GM23338 (cell line): ENCODE data around the gene RAMP3. TPM values are rescaled to one million over a fixed set of nuclear protein-coding genes. Genes with fewer than 3 reads are reported as not detected.

Experiments used
- ATAC-seq: fragments of 200-7000 bp; cut with Tn5 transposase; 3 replicates; pipeline ENCODE4 v1.9.1; 2020
- DNase-seq: peaks from one replicate; pipeline ENCODE4 v3.0.0-alpha.2; 2015; ENCODE audit warnings: low spot score
- H2AFZ ChIP-seq: fragments of 200-600 bp; sonication (generic); 2 replicates; pipeline ENCODE4 v1.8.0; 2016; ENCODE audit warnings: antibody characterized with exemption, mild to moderate bottlenecking, moderate library complexity
- H3F3A ChIP-seq: fragments of 200-600 bp; sonication (generic); replicated peaks from 2 replicates; pipeline ENCODE4 v1.8.0; 2017; ENCODE audit warnings: antibody characterized with exemption, mixed run types, low read depth
- H3K27ac ChIP-seq: fragments of 200-600 bp; sonication (generic); 2 replicates; pipeline ENCODE4 v1.6.1; 2016; ENCODE audit warnings: low read depth
- H3K27me3 ChIP-seq: fragments of 200-600 bp; sonication (generic); 2 replicates; pipeline ENCODE4 v1.8.0; 2016; ENCODE audit warnings: mild to moderate bottlenecking, mixed run types, moderate library complexity; ENCODE audit not compliant: insufficient read depth
- H3K36me3 ChIP-seq: fragments of 200-600 bp; sonication (generic); 2 replicates; pipeline ENCODE4 v1.8.0; 2016; ENCODE audit warnings: mild to moderate bottlenecking; ENCODE audit not compliant: insufficient read depth
- H3K4me1 ChIP-seq: fragments of 200-600 bp; sonication (generic); 2 replicates; pipeline ENCODE4 v1.8.0; 2016; ENCODE audit warnings: mild to moderate bottlenecking, moderate library complexity; ENCODE audit not compliant: insufficient read depth
- H3K4me2 ChIP-seq: fragments of 200-600 bp; sonication (generic); 2 replicates; pipeline ENCODE4 v1.7.1; 2017; ENCODE audit warnings: mixed run types
- H3K4me3 ChIP-seq: fragments of 200-600 bp; sonication (generic); 2 replicates; pipeline ENCODE4 v1.6.1; 2016; ENCODE audit warnings: mixed run types
- H3K79me2 ChIP-seq: fragments of 200-600 bp; sonication (generic); replicated peaks from 2 replicates; pipeline ENCODE4 v1.8.0; 2017; ENCODE audit warnings: mild to moderate bottlenecking; ENCODE audit not compliant: insufficient read depth
- H3K9me2 ChIP-seq: fragments of 200-600 bp; sonication (generic); 2 replicates; pipeline ENCODE4 v1.8.0; 2017; ENCODE audit not compliant: insufficient read depth
- H4K20me1 ChIP-seq: fragments of 200-600 bp; sonication (generic); replicated peaks from 2 replicates; pipeline ENCODE4 v1.8.0; 2017; ENCODE audit warnings: mild to moderate bottlenecking; ENCODE audit not compliant: insufficient read depth
- H3K27ac Mint-ChIP-seq: 2 replicates; pipeline ENCODE4 v1.8.0; 2020; ENCODE audit warnings: inconsistent platforms, mild to moderate bottlenecking, moderate library complexity, mixed read lengths
- H3K27me3 Mint-ChIP-seq: 3 replicates; pipeline ENCODE4 v1.8.0; 2022; ENCODE audit warnings: low read depth, mild to moderate bottlenecking, moderate library complexity, mixed read lengths, inconsistent platforms; ENCODE audit not compliant: insufficient read depth, poor library complexity
- H3K36me3 Mint-ChIP-seq: 3 replicates; pipeline ENCODE4 v1.8.0; 2021; ENCODE audit warnings: low read depth, mild to moderate bottlenecking, inconsistent platforms, moderate library complexity, mixed read lengths
- H3K4me1 Mint-ChIP-seq: 3 replicates; pipeline ENCODE4 v1.8.0; 2020; ENCODE audit warnings: mild to moderate bottlenecking, inconsistent platforms, mixed read lengths
- H3K4me3 Mint-ChIP-seq: 3 replicates; pipeline ENCODE4 v1.8.0; 2021; ENCODE audit warnings: moderate library complexity, mild to moderate bottlenecking, inconsistent platforms, mixed read lengths
- H3K9me3 Mint-ChIP-seq: 3 replicates; pipeline ENCODE4 v1.8.0; 2020; ENCODE audit warnings: moderate library complexity, mild to moderate bottlenecking, inconsistent platforms, mixed read lengths
- CREB1 ChIP-seq: fragments of 250-450 bp; sonication (Bioruptor Pico); IDR thresholded peaks from 2 replicates; pipeline ENCODE4 v1.5.0; 2020; ENCODE audit warnings: low read depth, mild to moderate bottlenecking, moderate library complexity
- CTCF ChIP-seq, 2 experiments: fragments of 200-600 bp in 1 of 2; sonication (generic) in 1 of 2; conservative IDR thresholded peaks; 2 replicates each; pipeline versions ENCODE4 v1.5.1 to v1.6.1; 2016 to 2017; ENCODE audit warnings: antibody characterized with exemption in 2 of 2, low read depth in 2 of 2, mild to moderate bottlenecking in 2 of 2, moderate library complexity in 1 of 2
- EZH2 ChIP-seq: fragments of 200-600 bp; sonication (generic); IDR thresholded peaks from one replicate; pipeline ENCODE4 v1.8.0; 2017; ENCODE audit warnings: antibody characterized with exemption, mild to moderate bottlenecking, low read depth; ENCODE audit not compliant: unreplicated experiment
- EZH2phosphoT487 ChIP-seq: fragments of 200-600 bp; sonication (generic); IDR thresholded peaks from one replicate; pipeline ENCODE4 v1.8.1; 2018; ENCODE audit warnings: antibody characterized with exemption; ENCODE audit not compliant: unreplicated experiment
- JUNB ChIP-seq: IDR thresholded peaks from one replicate; pipeline ENCODE4 v1.6.1; 2016; ENCODE audit warnings: antibody characterized with exemption; ENCODE audit not compliant: unreplicated experiment
- NANOG ChIP-seq: IDR thresholded peaks from 2 replicates; pipeline ENCODE4 v1.6.1; 2016; ENCODE audit warnings: antibody characterized with exemption, borderline replicate concordance
- POLR2AphosphoS5 ChIP-seq: IDR thresholded peaks from 2 replicates; pipeline ENCODE4 v1.6.1; 2016; ENCODE audit warnings: antibody characterized with exemption, low read depth
- REST ChIP-seq: IDR thresholded peaks from one replicate; pipeline ENCODE4 v1.6.1; 2018; ENCODE audit warnings: antibody characterized with exemption; ENCODE audit not compliant: unreplicated experiment
- STAT1 ChIP-seq: IDR thresholded peaks from one replicate; pipeline ENCODE4 v1.6.1; 2016; ENCODE audit warnings: antibody characterized with exemption; ENCODE audit not compliant: unreplicated experiment
- ZNF114 ChIP-seq: fragments of 250-450 bp; sonication (Bioruptor Pico); IDR thresholded peaks from 2 replicates; pipeline ENCODE4 v1.5.0; 2020; ENCODE audit warnings: mild to moderate bottlenecking, moderate library complexity
- ZNF331 ChIP-seq: fragments of 250-450 bp; sonication (Bioruptor Pico); IDR thresholded peaks from 2 replicates; pipeline ENCODE4 v1.5.0; 2020; ENCODE audit warnings: low read depth, mild to moderate bottlenecking, moderate library complexity
- polyA plus RNA-seq: library from polyadenylated mRNA; unstranded; fragments of >200 nt; fragmentation: Nextera tagmentation; extraction: Ambion mirVana; gene quantifications from 2 replicates; pipeline ENCODE4 v1.2.1, GENCODE V29; 2016
- total RNA-seq: library from RNA; depleted of rRNA; stranded (reverse); fragments of >200 nt; shearing (Covaris generic); gene quantifications from 2 replicates; pipeline ENCODE4 v1.2.3, GENCODE V29; 2014
- TF ChIP-seq, protein P1 (sequence below): IDR thresholded peaks from 2 replicates; pipeline ENCODE4 v1.6.1; 2016; ENCODE audit warnings: antibody characterized with exemption
- TF ChIP-seq, protein P2 (sequence below): fragments of 250-450 bp; sonication (Bioruptor Pico); IDR thresholded peaks from 2 replicates; pipeline ENCODE4 v1.5.0; 2020; ENCODE audit warnings: mild to moderate bottlenecking, moderate library complexity

The RAMP3 gene
- total and polyA plus RNA-seq, 2 experiments from 2014 or later: 1.1 to 4.6 TPM

DNA sequence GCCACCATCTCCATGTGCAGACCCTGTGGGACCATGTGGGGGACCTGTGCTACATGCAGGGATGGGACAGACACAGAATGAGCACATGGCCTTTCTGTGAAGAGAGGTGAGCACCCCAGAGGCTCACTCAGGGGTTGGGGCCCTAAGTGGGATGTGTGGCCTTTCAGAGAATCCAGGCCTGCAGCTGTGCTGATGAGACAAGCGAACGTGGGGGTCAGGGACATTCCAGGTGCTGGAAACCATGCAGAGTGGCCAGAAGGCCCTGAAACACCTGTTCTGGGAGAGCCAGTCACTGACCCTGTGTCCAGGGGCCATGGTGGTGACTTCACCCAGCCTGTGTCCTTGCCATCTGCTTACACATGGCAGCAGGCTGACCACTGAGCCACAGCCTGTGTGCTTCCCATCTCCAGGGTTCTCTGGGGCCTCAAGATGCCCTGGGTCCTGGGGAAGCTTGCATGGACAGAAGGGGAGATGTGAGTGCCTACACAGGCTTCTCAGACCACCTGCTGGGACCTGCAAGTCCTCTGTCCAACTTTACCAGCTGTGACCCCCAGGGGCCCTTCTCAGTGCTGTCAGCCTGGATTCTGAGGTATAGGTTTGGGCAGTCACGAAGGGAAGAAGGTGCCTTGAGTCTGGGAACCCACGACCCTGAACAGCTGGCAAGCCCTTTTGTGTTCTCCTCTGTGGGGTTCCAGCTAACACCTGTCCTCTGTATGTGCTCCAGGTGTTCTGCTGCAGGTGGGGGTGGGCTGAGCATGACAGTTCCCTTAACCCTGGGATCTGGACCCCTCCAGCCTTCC, 17.6 kb downstream of the RAMP3 start:
- H3K27me3 Mint-ChIP-seq: no peaks in the 10 kb centered on the region
- Histone ChIP-seq H3K27ac (no peak overlapping the region), H3K27me3 (no peaks in the 10 kb centered on the region), H4K20me1 (no peaks in the 10 kb centered on the region), H3K79me2 (no peaks in the 10 kb centered on the region), H3K36me3 (no peaks in the 10 kb centered on the region), H3K4me3 (no peak overlapping the region), H3K9me2 (no peaks in the 10 kb centered on the region), H3K4me2 (no peak overlapping the region), H3K4me1 (no peaks in the 10 kb centered on the region), H3F3A (no peaks in the 10 kb centered on the region), H2AFZ (no peak overlapping the region)
- ATAC-seq: no peak
- H3K4me3 Mint-ChIP-seq: no peak overlapping the region
- no peaks in the 10 kb centered on the region for H3K9me3 Mint-ChIP-seq
- no peak for DNase-seq
- H3K4me1 Mint-ChIP-seq: no peaks in the 10 kb centered on the region; the same call in 2 of the 3 replicates
- H3K36me3 Mint-ChIP-seq: no peaks in the 10 kb centered on the region; the same call in 2 of the 3 replicates
- H3K27ac Mint-ChIP-seq: no peak overlapping the region
- TF ChIP-seq REST (no peak), STAT1 (no peak), CTCF (conservative IDR thresholded peaks at IDR 0.05; ENCODE audit: low read depth in 2 of 2) (no peak), ZNF114 (no peak), POLR2AphosphoS5 (no peak), JUNB (no peak), ZNF331 (CRISPR knock-in tag) (no peak), CREB1 (CRISPR knock-in tag) (no peak), NANOG (no peak), EZH2phosphoT487 (no peak), EZH2 (no peak)
- TF ChIP-seq, protein P1, sequence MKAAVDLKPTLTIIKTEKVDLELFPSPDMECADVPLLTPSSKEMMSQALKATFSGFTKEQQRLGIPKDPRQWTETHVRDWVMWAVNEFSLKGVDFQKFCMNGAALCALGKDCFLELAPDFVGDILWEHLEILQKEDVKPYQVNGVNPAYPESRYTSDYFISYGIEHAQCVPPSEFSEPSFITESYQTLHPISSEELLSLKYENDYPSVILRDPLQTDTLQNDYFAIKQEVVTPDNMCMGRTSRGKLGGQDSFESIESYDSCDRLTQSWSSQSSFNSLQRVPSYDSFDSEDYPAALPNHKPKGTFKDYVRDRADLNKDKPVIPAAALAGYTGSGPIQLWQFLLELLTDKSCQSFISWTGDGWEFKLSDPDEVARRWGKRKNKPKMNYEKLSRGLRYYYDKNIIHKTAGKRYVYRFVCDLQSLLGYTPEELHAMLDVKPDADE: no peak
- TF ChIP-seq, protein P2, sequence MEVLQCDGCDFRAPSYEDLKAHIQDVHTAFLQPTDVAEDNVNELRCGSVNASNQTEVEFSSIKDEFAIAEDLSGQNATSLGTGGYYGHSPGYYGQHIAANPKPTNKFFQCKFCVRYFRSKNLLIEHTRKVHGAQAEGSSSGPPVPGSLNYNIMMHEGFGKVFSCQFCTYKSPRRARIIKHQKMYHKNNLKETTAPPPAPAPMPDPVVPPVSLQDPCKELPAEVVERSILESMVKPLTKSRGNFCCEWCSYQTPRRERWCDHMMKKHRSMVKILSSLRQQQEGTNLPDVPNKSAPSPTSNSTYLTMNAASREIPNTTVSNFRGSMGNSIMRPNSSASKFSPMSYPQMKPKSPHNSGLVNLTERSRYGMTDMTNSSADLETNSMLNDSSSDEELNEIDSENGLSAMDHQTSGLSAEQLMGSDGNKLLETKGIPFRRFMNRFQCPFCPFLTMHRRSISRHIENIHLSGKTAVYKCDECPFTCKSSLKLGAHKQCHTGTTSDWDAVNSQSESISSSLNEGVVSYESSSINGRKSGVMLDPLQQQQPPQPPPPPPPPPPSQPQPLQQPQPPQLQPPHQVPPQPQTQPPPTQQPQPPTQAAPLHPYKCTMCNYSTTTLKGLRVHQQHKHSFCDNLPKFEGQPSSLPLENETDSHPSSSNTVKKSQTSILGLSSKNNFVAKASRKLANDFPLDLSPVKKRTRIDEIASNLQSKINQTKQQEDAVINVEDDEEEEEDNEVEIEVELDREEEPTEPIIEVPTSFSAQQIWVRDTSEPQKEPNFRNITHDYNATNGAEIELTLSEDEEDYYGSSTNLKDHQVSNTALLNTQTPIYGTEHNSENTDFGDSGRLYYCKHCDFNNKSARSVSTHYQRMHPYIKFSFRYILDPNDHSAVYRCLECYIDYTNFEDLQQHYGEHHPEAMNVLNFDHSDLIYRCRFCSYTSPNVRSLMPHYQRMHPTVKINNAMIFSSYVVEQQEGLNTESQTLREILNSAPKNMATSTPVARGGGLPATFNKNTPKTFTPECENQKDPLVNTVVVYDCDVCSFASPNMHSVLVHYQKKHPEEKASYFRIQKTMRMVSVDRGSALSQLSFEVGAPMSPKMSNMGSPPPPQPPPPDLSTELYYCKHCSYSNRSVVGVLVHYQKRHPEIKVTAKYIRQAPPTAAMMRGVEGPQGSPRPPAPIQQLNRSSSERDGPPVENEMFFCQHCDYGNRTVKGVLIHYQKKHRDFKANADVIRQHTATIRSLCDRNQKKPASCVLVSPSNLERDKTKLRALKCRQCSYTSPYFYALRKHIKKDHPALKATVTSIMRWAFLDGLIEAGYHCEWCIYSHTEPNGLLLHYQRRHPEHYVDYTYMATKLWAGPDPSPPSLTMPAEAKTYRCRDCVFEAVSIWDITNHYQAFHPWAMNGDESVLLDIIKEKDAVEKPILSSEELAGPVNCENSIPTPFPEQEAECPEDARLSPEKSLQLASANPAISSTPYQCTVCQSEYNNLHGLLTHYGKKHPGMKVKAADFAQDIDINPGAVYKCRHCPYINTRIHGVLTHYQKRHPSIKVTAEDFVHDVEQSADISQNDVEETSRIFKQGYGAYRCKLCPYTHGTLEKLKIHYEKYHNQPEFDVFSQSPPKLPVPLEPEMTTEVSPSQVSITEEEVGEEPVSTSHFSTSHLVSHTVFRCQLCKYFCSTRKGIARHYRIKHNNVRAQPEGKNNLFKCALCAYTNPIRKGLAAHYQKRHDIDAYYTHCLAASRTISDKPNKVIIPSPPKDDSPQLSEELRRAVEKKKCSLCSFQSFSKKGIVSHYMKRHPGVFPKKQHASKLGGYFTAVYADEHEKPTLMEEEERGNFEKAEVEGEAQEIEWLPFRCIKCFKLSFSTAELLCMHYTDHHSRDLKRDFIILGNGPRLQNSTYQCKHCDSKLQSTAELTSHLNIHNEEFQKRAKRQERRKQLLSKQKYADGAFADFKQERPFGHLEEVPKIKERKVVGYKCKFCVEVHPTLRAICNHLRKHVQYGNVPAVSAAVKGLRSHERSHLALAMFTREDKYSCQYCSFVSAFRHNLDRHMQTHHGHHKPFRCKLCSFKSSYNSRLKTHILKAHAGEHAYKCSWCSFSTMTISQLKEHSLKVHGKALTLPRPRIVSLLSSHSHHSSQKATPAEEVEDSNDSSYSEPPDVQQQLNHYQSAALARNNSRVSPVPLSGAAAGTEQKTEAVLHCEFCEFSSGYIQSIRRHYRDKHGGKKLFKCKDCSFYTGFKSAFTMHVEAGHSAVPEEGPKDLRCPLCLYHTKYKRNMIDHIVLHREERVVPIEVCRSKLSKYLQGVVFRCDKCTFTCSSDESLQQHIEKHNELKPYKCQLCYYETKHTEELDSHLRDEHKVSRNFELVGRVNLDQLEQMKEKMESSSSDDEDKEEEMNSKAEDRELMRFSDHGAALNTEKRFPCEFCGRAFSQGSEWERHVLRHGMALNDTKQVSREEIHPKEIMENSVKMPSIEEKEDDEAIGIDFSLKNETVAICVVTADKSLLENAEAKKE (CRISPR knock-in tag): no peak
